Natural killer cell (primary cell): ENCODE measurements around the gene STARD10. TPM values are rescaled to one million over a fixed set of nuclear protein-coding genes. Genes with fewer than 3 reads are reported as not detected.
A peak's percentile ranks its signal among the peaks of the same experiment; 100 is the strongest.

ENCODE experiments used
- ATAC-seq, 3 donors: fragments of 150-1000 bp in 2 of 3; fragments of 200-7000 bp in 1 of 3; cut with Tn5 transposase; 1 replicate in 1 of 3; 2 replicates in 2 of 3; pipeline ENCODE4 v1.10.0; 2021; ENCODE audit warnings: mild to moderate bottlenecking in 2 of 3, moderate library complexity in 2 of 3
- DNase-seq, 2 donors: peaks; one replicate each; pipeline versions ENCODE4 v3.0.0 to v3.0.0-alpha.2; 2013 to 2021; ENCODE audit warnings: mixed read lengths in 1 of 2
- H3K27ac ChIP-seq: one replicate; pipeline ENCODE4 v1.5.1; 2013; ENCODE audit warnings: mild to moderate bottlenecking, low read length
- H3K27me3 ChIP-seq: one replicate; pipeline ENCODE4 v1.6.1; 2013; ENCODE audit warnings: low read length; ENCODE audit not compliant: control insufficient read depth, insufficient read depth
- H3K36me3 ChIP-seq: one replicate; pipeline ENCODE4 v1.6.1; 2013; ENCODE audit warnings: low read length; ENCODE audit not compliant: control insufficient read depth, insufficient read depth
- H3K4me1 ChIP-seq: one replicate; pipeline ENCODE4 v1.6.1; 2013; ENCODE audit warnings: low read length; ENCODE audit not compliant: control insufficient read depth, insufficient read depth
- H3K4me3 ChIP-seq: one replicate; pipeline ENCODE4 v1.5.1; 2013; ENCODE audit warnings: low read length
- H3K9me3 ChIP-seq: one replicate; pipeline ENCODE4 v1.6.1; 2013; ENCODE audit warnings: low read length; ENCODE audit not compliant: control insufficient read depth, insufficient read depth
- H3K27ac Mint-ChIP-seq, 2 donors: one replicate each; pipeline ENCODE4 v1.8.0; 2022; ENCODE audit warnings: mild to moderate bottlenecking in 2 of 2, mixed read lengths in 2 of 2, moderate library complexity in 1 of 2
- H3K27me3 Mint-ChIP-seq, 2 donors: one replicate each; pipeline ENCODE4 v1.8.0; 2022; ENCODE audit warnings: low read depth in 2 of 2, mixed read lengths in 2 of 2
- H3K36me3 Mint-ChIP-seq: one replicate; pipeline ENCODE4 v1.8.0; 2022; ENCODE audit warnings: mixed read lengths
- H3K4me1 Mint-ChIP-seq, 2 donors: one replicate each; pipeline ENCODE4 v1.8.0; 2022; ENCODE audit warnings: mixed read lengths in 2 of 2
- H3K4me3 Mint-ChIP-seq: one replicate; pipeline ENCODE4 v1.8.0; 2022; ENCODE audit warnings: mild to moderate bottlenecking, moderate library complexity, mixed read lengths
- H3K9me3 Mint-ChIP-seq, 2 donors: one replicate each; pipeline ENCODE4 v1.8.0; 2022; ENCODE audit warnings: mixed read lengths in 2 of 2
- CTCF ChIP-seq: fragments of 200-600 bp; IDR thresholded peaks from one replicate; pipeline ENCODE4 v1.8.0; 2022; ENCODE audit warnings: antibody characterized with exemption
- WGBS: methylation state at CpG from one replicate; pipeline ENCODE4 v1.1.7; 2013; ENCODE audit warnings: missing lambda C conversion rate; ENCODE audit not compliant: insufficient coverage; 5-methylcytosine and 5-hydroxymethylcytosine counted together
- intact Hi-C: fragments of 100-400 bp; cut with micrococcal nuclease; formaldehyde crosslinking; loops from one replicate; pipeline ENCODE4 v1.14.2; 2022
- total RNA-seq, 4 donors: library from RNA; stranded (reverse); fragments of 120-200 nt in 1 of 4; gene quantifications; one replicate each; pipeline versions ENCODE4 v1.2.3 to v1.2.4, GENCODE V29; 2013 to 2022

STARD10 gene
- total RNA-seq, 3 donors from 2014 or later (not counting 1 experiment from before 2014, with no cell fraction given) = 10.9 to 17.3 (median 11.7) TPM

- no peaks in the 10 kb centered on the region for H3K9me3 ChIP-seq
- intact Hi-C loops = no loop called here
- WGBS = 95% methylated on average over 3 of the region's 6 CpGs
- H3K27ac ChIP-seq = no peak overlapping the region
- ATAC-seq (no peak), DNase-seq (no peak)
- H3K4me3 Mint-ChIP-seq = no peak overlapping the region
- no peak overlapping the region for H3K4me3 ChIP-seq
- H3K36me3 Mint-ChIP-seq = no peaks in the 10 kb centered on the region
- H3K36me3 ChIP-seq = no peaks in the 10 kb centered on the region
- H3K27ac Mint-ChIP-seq = no peak overlapping the region
- H3K9me3 Mint-ChIP-seq = no peaks in the 10 kb centered on the region
- peaks cover 5% of the 10 kb centered on the region for H3K4me1 ChIP-seq
- peaks cover 9 to 15% of the 10 kb centered on the region in 2 donors for H3K4me1 Mint-ChIP-seq
- no peaks in the 10 kb centered on the region for H3K27me3 Mint-ChIP-seq
- no peaks in the 10 kb centered on the region for H3K27me3 ChIP-seq
- no peak for TF ChIP-seq CTCF
Measured at GRCh38 chr11:72802822-72803221, 9.0 kb upstream of the STARD10 start.

GRCh38 chr11:72799441-72799840 lies 5.6 kb upstream of the STARD10 start:
- DNase-seq (no peak), ATAC-seq (no peak)
- Histone ChIP-seq H3K4me3 (no peak overlapping the region), H3K27me3 (no peaks in the 10 kb centered on the region), H3K36me3 (no peaks in the 10 kb centered on the region), H3K27ac (no peak overlapping the region), H3K4me1 (peaks cover 3% of the 10 kb centered on the region), H3K9me3 (no peaks in the 10 kb centered on the region)
- WGBS = 75% methylated on average over 4 of the region's 4 CpGs
- no peaks in the 10 kb centered on the region for H3K9me3 Mint-ChIP-seq
- H3K36me3 Mint-ChIP-seq = no peaks in the 10 kb centered on the region
- H3K27ac Mint-ChIP-seq = no peak overlapping the region
- H3K4me3 Mint-ChIP-seq = no peak overlapping the region
- intact Hi-C loops = no loop called here
- no peak for TF ChIP-seq CTCF
- no peaks in the 10 kb centered on the region for H3K27me3 Mint-ChIP-seq
- H3K4me1 Mint-ChIP-seq = peaks cover 4 to 6% of the 10 kb centered on the region in 2 donors

GRCh38 chr11:72798361-72798760 lies 4.5 kb upstream of the STARD10 start:
- Histone ChIP-seq H3K27ac (no peak overlapping the region), H3K9me3 (no peaks in the 10 kb centered on the region), H3K4me3 (no peak overlapping the region), H3K27me3 (no peaks in the 10 kb centered on the region), H3K4me1 (peaks cover 10% of the 10 kb centered on the region), H3K36me3 (no peaks in the 10 kb centered on the region)
- 100% methylated on average over 1 of the region's 4 CpGs for WGBS
- Mint-ChIP-seq H3K36me3 (no peaks in the 10 kb centered on the region), H3K27ac (peak overlapping the region in 1 of 2 donors; percentile 19), H3K9me3 (no peaks in the 10 kb centered on the region), H3K27me3 (no peaks in the 10 kb centered on the region), H3K4me1 (peaks cover 15% of the 10 kb centered on the region in 2 donors), H3K4me3 (no peak overlapping the region)
- intact Hi-C loops = no loop called here
- DNase-seq (no peak), ATAC-seq (no peak)
- no peak for TF ChIP-seq CTCF

- Histone ChIP-seq H3K4me1 (peaks cover 25% of the 10 kb centered on the region), H3K9me3 (no peaks in the 10 kb centered on the region), H3K4me3 (no peak overlapping the region), H3K27me3 (no peaks in the 10 kb centered on the region), H3K27ac (peak overlapping the region; percentile 97), H3K36me3 (no peaks in the 10 kb centered on the region)
- ATAC-seq = no peak
- Mint-ChIP-seq H3K36me3 (no peaks in the 10 kb centered on the region), H3K4me1 (peaks cover 23 to 24% of the 10 kb centered on the region in 2 donors), H3K9me3 (no peaks in the 10 kb centered on the region), H3K27ac (peak overlapping the region; percentile 99), H3K4me3 (peak overlapping the region; percentile 96), H3K27me3 (no peaks in the 10 kb centered on the region)
- DNase-seq = no peak
- no peak for TF ChIP-seq CTCF
- intact Hi-C loops = loop anchor here (1.0 to 5.0 kb wide), 3 partner anchors 20 to 68 kb away; partner anchors contain the start of gene ARAP1
- 46% methylated on average over 2 of the region's 2 CpGs for WGBS
Measured at GRCh38 chr11:72793076-72793424, 797 bp downstream of the STARD10 start.
